CD4-positive, alpha-beta T cell treated with Interleukin-12 subunit alpha and Interleukin-12 subunit beta, for 1 hour (primary cell): ENCODE results near the gene PSORS1C1.
A peak's percentile ranks its signal among the peaks of the same experiment; 100 is the strongest.

Experiments used
- DNase-seq: peaks from one replicate; pipeline ENCODE4 v3.0.0-alpha.2; 2020

The PSORS1C1 gene

GRCh38 chr6:31096656-31097055 is 17.9 kb upstream of the PSORS1C1 start:
- DNase-seq: no peak

GRCh38 chr6:31098449-31098938 is 16.1 kb upstream of the PSORS1C1 start:
- no peak for DNase-seq

GRCh38 chr6:31103136-31103535 is 11.5 kb upstream of the PSORS1C1 start:
- no peak for DNase-seq

- DNase-seq: no peak
Observed at GRCh38 chr6:31107052-31107451, 7.5 kb upstream of the PSORS1C1 start.

GRCh38 chr6:31110825-31111582 is 3.6 kb upstream of the PSORS1C1 start:
- no peak for DNase-seq

DNA sequence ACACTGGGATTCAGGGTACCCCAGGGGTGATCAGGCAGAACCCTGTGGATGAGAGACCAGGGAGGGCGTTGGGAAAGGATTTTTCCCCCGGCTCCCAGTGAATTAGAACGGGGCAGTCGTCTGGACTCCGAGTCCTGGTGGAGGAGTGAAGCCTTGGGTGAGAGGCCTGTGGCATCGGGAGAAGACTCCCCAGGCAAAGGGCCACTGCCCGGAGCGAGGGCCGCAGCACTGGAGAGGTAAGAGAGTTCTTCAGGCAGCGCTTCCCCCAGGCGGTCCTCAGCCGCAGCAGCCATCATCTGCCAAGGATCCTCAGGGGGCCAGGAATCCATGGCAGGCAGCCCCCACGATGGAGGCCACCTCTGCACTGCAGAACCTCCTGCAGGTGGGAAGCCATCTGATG is 2.9 kb upstream of the PSORS1C1 start:
- DNase-seq: no peak

- DNase-seq: no peak
Observed at GRCh38 chr6:31112478-31112877, 2.1 kb upstream of the PSORS1C1 start, which contains the start of gene C6orf15. Gene C6orf15, minus strand, starts transcription at chr6:31112575. Its CDS starts 20 bp downstream, at chr6:31112555.

- DNase-seq: no peak
Observed at GRCh38 chr6:31113861-31114540, 599 bp upstream of the PSORS1C1 start.

DNA sequence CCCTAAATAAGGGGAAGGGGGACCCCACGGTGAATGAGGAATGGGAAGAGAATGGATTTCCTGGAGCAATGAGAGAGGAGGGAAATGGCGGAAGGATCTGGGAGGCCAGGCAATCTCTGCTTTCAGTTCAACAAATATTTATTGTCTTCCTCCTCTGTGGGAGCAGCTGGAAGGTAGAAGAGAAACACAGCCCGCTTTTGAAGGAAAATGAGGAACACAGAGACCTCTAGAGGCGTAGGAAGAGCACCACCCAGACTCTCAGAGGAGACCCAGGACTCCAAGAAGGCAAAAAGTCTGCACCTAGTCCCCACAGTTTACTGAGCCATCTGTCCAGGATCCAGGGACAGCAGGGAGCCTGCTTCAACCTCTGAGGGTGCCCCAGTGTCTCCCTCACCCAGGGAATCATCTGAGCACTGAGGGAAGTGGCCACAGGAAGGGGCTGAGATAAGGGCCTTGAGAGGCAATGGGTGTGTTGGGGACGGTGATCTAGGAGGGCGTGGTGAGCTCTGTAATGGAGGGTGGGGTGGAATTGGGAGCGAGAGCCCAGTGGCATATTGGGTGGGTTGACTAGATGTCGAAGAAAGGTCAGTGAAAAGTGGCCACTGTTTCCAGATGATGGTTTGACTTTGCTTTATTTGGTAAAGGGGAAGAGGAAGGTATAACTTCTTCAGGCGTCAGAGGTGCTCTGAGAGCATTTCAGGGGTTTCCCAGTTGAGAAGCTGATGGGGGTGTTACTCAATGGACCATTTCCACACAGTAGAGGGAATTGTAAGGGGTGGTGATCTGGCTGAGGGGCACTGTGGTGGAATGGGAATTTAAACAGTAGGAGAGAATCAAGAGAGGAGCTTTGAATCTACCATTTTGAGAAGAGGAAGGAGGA is 610 bp downstream of the PSORS1C1 start:
- DNase-seq: peak; percentile 17

- DNase-seq: no peak
Observed at GRCh38 chr6:31115941-31116560, 1.5 kb downstream of the PSORS1C1 start.

DNA sequence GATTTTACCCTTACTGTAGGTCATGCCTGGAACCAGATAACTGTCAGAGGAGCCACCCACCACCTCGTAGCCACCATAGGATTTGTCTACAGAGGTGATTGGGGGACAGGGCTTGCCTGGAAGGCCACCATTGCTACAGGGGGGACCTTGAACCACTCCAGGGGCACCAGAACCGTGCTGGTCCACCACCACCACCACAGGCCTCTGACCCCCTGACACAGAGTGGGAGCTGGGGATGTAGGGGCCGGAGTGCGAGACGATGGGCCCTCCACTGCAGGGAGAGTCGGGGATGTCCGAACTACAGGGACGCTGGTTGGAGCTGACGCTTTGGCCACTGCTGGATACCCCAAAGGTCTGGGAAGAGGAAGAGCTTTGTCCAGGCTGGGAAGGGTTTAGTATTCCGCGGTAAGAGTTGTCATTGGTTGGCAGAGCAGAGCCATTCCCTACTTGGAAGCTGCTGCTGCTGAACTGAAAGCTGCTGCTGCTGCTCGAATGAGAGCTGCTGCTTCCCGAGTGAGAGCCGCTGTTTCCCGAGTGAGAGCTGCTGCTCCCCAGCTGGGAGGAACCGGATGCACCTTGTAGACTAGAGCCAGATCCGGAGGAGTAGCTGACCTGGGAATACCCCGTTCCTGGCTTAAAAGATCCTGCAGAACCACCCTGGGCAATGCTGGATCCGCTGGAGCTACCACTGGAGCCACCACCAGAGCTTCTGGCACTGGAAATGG is 2.2 kb downstream of the PSORS1C1 start:
- DNase-seq: no peak

- DNase-seq: no peak
Observed at GRCh38 chr6:31118178-31118577, 3.6 kb downstream of the PSORS1C1 start.

- DNase-seq: no peak
Observed at GRCh38 chr6:31120151-31120915, 5.7 kb downstream of the PSORS1C1 start, which contains the start of gene CDSN. Gene CDSN, minus strand, starts transcription at chr6:31120446. Its CDS starts 27 bp downstream, at chr6:31120419.

GRCh38 chr6:31121131-31121790 is 6.7 kb downstream of the PSORS1C1 start:
- no peak for DNase-seq

GRCh38 chr6:31122791-31123706 is 8.4 kb downstream of the PSORS1C1 start:
- no peak for DNase-seq

DNA sequence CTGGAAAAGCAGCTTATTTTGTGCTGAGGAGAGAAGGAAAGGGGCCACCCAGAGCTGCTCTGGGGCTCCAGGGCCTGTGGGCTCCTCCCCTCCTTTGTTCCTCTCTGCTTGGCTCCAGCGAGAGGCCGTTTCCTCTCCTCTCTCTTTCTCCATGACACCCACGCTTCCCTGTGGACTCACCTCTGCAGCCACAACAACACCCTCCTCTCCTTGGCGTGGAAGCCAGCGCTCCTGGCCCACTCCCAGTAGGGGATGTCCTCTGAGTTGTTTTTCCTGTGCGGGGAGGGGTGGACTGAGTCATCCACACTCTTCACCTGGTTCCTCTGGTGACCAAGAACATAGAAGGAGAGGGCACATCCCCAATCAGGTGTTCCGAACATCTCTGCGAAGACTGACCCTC is 10.6 kb downstream of the PSORS1C1 start:
- DNase-seq: no peak

DNA sequence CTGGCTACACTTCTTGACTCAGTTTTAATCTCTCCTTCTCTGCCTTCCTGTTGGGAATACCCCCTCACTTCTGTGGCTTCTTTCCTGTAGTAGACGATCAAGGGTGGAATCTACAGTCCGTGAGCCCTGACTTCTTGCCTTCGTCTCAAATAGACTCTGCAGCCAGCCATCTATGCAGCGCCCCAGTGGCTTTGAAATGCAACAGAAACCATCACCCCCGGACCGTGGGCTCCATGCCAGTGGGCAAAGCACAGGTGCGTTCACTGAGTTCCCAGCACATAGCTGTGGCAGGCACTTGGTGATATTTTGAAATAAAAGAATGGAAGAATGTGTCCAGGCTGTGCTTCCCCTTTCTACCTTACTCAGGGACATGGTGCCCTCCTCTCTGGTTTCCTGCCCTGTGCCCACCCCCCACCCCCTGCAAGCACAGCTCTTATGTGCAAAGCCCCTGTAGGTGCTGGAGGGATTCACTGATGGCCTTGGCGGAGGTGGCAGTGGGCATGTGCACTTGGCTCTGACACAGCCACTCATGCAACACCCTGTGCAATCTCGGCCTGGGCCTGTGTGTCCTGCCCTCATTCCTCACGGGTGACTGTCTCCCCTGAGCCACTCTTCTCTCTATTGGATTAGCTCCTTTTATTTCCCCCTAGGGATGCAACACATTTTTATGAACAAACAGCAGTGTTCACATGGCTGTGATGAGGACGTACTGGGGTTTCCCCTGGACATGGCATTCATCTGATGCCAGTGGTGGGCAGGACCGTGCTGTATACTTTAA is 11.2 kb downstream of the PSORS1C1 start:
- DNase-seq: no peak

- DNase-seq: no peak
Observed at GRCh38 chr6:31126396-31127175, 12.0 kb downstream of the PSORS1C1 start.
